ENCODE results near the gene MAPK14.

GRCh38 chr6:36116066-36116864 is 88.7 kb downstream of the MAPK14 start:
- TF ChIP-seq CTCF (conservative IDR thresholded peaks at IDR 0.05; ENCODE audit: low read depth, low read length), result no peak
- no peak for TF ChIP-seq EZH2 (IDR thresholded peaks at IDR 0.05; ENCODE audit: borderline replicate concordance, low read depth, low read length, poor library complexity, severe bottlenecking)

Data from A673 (cell line).